ENCODE measurements around the gene SYT2.

GRCh38 chr1:202680586-202681352 lies 29.5 kb downstream of the SYT2 start:
- no peak for TF ChIP-seq CTCF (IDR thresholded peaks at IDR 0.05)
- TF ChIP-seq POLR2A (IDR thresholded peaks at IDR 0.05): no peak
